GM19452 (cell line): ENCODE measurements around the gene HKDC1.
A peak's percentile ranks its signal among the peaks of the same experiment; 100 is the strongest.

Experiments
- ATAC-seq: cut with Tn5 transposase; IDR thresholded peaks from one replicate; pipeline ENCODE4 v1.9.1; 2021; ENCODE audit not compliant: unreplicated experiment

Gene HKDC1

DNA sequence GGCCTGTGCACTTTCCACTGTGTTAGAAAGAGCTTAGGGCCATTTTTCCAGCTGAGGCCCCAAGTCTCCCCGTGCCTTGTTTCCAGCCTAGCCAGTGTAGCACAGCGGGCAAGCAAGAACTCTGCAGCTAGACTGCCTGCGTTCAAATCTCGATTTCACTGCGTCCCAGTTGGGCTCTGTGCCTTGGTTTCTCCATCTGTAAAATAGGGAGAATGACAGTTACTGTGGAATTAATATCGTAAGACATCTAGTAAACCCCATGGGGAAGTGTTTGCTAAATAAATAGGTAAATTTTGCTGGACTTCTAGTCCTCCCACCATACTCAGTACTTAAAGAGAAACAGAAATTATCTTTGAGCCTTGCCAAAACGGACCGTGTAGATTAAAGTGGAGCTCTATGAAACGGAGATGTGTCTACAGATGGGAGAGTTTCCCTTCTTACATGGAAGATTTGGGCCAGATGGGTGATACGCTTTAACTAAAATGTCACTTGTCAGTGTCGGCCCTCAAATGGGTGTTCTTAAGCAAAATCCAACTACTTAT, 3.5 kb upstream of the HKDC1 start:
- ATAC-seq: no peak

DNA sequence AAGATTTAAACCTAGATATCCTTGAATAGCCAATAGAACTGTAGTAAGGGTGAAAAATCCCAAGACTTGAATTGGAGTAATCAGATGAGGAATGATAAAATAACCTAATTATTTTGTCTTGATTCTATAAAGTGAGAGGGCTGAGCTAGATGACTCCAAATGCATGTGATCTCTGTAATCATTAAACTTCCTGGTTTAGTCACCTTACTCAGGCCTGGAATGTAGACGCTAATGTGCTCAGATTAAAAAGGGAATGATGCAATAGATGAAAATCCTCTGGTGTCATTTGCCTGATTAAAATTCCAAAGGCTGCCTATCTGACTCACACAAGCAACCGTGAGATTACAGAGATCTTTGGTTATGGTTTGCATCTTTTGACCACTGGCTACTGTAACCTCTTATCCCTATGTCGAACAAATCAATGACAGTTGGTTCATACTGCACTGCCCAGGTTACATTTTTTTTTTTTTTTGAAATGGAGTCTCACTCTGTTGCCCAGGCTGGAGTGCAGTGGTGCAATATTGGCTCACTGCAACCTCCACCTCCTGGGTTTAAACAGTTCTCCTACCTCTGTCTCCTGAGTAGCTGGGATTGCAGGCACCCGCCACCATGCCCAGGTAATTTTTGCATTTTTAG, 2.9 kb upstream of the HKDC1 start:
- ATAC-seq: no peak

DNA sequence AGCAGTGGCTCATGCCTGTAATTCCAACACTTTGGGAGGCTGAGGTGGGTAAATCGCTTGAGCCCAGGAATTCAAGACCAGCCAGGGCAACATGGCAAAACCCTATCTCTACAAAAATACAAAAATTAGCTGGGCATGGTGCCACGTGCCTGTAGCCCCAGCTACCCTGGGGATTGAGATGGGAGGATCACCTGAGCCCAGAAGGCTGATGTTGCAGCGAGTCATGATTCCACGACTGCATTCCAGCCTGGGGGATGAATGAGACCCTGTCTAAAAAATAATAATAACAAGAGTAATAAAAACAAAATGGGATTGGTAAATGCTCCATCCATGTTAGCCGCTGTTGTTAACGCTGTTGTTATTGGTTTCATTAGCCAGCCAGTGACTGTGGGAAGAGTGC, 1.3 kb upstream of the HKDC1 start:
- ATAC-seq: no peak

DNA sequence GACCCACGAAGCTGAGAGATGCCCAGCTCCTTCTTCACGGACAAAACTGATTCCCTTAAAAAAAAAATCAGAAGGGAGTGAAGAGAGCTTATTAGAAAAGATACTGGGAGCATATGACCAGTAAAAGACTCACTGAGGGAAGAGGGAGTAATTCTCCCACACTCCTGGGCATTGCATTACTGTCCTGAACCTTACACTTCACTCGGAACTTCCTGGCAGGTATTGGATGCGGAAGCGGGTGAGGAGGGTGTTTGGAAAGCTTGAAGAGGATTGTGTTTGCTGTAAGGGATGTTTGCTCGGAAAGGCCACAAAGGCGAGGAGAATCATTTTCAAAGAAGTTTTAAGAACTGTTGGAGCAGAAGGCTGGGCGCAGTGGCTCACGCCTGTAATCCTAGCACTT, 375 bp downstream of the HKDC1 start:
- no peak for ATAC-seq

DNA sequence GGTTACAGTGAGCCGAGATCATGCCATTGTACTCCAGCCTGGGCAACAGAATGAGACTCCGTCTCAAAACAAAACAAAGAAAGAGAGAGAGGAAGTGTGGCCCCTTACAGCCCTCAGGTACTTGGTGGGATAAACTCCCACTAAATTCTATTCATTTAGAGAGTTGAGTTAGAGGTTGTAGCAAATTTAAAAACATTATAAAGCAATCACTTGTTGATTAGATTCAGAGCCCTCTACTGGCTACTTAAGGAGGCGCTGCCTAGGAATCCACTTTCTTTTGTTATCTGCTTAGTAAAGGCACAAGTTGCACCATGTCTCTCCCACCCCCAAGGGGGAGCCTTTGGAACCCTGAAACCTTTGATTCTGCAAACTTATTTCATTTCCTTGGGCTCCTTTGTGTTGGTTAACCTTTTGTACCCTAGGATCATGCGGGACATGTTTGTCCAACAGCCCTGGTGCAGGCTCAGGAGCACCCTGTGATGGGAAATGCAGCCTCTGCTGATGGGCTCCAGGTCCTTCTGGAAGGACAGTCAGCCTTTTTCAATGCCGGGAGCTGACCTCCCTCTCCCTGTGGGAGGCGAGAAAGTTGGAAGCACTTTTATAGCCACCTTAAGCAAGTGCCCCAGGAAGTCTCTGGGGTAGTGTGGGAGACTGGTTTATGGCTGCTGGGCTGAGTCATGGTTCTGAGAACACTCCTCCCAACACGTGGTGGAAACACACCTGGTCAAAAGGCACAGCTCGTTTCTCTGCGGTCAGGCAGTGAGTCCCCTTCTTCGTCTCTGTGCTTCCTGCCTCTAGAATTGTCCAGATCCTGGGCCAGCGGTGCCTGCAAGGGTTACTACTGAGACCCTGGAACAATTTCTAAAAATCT, 2.3 kb downstream of the HKDC1 start:
- peak; percentile 94 for ATAC-seq

DNA sequence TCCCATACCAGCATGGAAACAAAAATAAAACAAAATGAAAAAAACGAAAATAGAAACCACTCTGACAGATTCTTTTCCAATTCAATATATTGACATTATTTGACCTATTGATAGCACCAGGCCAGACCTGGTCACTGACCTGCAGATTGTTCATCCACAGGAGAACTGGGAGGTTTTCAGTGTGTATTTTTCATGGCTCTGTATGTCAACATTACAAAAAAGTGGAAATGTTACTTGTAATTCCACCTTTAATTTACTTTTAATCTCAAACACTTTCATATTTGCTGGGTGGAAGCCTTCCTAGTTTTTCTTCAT, 2.9 kb downstream of the HKDC1 start:
- ATAC-seq: peak; percentile 24

DNA sequence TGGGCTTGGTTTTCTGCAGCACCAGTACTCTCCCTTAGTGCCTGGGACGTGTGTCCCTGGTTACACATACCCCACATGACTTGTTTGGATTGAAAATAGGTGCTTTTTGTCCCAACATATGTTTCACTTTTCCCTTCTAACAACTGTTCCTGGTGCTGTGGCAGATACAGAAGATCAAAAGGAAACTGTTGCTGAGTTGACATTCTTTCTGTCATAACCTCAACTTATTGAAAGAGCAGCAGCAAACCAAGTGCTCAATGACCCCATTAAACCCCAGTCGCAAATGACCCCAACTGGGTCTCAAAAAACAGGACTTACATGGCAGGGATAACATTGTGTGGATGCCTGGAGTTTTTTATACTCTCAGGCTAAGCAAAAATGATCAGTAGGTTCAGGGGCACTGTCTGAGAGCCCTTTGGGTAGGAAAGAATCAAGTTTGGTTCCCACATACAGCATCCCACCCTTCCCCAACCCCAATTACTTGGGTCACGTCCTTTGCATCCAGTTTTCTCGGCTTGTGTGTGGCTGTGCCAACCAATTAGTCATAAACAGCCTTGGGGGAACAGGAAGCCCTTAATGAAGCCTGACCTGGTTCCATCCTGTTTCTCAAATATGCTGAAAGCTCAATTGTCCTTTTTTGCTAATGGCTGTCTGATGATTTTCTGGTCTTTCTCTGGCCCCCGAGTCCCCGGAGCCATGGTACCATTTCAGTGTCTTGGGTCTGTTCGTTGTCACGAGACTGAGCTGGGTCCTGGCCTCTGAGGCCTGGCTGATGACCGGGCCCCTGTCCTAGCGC, 4.9 kb downstream of the HKDC1 start:
- ATAC-seq: no peak

DNA sequence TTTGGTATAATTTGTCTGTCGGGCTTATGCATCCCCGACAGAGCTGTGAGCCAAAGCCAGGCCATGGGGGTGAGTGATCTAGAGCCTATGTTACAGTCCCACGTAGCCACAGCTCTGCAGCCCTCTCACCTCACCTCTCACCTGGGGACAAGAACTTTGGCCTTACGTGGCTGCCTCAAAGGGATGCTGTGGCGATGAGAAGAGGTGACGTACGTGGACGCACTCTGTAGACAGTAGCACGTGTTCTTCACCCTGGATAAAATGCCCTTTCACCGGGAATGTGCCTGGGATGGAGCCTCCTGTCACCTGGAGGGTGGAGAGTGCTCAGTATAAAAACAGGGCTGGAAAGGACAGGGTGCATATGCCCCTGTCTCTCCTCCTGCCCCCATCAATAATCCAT, 5.5 kb downstream of the HKDC1 start:
- no peak for ATAC-seq

DNA sequence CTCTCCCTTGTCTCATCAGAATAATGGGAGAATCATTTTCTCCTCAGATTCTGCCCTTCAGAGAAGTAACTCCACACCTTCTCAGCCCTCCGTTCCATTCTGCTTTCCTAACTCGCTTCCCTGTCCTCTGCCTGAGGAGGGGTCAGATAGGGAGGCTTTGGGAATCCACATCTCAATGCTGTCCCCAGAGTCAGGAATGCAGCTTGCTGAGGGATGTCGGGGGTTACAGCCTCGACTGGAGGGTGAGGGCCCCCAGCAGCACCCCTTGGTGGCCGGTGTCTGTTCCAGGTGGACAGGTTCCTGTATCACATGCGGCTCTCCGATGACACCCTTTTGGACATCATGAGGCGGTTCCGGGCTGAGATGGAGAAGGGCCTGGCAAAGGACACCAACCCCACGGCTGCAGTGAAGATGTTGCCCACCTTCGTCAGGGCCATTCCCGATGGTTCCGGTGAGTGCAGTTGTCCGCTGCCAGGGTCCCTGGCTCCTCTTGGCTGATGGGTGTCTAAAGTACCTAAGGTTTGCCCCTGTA, 6.9 kb downstream of the HKDC1 start:
- no peak for ATAC-seq

DNA sequence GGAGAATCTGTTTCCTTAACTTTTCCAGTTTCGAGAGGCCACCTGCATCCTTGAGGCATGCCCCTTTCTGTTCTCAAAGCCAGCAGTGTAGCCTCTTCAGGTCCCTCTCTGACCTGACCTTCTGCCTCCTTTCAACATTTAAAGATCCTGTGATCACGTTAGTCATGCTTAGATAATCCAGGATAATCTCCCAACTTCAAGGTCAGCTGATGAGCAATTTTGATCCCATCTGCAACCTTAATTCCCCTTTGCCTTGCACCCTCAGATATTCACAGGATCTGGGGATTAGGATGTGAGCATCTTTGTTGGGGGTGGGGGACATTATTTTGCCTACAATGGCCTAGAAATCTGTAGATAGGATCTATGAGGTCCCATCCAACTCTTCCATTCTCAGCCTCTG, 8.0 kb downstream of the HKDC1 start:
- no peak for ATAC-seq

DNA sequence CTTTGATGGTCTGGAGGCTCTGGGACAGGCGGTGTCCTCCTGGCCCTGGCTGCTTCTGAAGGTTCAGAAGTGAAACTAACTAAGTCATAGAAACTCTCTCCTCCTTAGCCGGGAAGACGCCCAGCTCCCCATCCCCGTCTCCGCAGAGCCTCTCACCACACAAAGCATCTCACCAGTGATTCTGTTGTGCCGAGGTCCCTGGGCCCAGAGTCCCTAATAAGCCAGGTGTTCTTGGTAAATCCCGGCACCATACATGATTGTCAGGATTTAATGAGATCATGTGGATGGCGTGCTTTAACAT, 9.4 kb downstream of the HKDC1 start:
- no peak for ATAC-seq

DNA sequence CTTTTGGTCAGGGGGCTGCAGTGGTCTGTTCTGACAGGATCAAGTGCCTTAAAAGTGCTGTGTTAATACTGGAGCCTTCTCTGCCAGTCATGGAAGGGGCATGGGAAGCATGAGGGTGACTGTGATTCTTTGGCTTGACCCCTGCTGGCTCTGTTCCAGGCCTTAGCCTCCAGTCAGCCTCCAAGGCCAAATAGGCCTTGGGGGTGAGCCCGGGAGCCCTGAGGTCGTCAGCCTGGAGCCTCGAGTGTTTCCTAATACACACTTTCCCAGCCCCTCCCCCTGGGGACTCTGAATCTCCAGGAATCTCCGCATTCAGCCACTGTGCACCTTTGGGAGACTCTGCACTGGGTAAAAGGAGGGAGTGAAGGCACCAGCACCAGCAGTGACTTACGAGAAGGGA, 10.0 kb downstream of the HKDC1 start:
- ATAC-seq: no peak

DNA sequence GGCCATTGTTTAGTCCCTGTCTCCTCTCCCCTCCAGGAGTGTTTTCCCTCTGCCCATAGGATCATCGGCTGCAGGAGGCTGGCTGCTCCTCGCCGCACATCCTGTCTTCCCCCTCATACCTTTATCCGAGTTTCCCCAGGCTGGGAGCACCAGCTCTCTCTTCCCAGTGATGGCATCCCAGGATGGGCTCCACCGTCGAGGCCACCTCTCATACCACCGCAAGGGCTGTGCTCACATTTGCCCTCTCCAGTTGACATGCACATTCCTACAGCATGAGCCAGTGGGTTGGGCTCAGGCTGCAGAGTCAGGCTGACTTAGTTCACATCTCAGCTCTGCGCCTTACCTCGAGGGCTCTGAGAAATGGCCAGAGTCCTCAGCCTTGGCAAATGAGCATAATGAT, 12.1 kb downstream of the HKDC1 start:
- no peak for ATAC-seq

DNA sequence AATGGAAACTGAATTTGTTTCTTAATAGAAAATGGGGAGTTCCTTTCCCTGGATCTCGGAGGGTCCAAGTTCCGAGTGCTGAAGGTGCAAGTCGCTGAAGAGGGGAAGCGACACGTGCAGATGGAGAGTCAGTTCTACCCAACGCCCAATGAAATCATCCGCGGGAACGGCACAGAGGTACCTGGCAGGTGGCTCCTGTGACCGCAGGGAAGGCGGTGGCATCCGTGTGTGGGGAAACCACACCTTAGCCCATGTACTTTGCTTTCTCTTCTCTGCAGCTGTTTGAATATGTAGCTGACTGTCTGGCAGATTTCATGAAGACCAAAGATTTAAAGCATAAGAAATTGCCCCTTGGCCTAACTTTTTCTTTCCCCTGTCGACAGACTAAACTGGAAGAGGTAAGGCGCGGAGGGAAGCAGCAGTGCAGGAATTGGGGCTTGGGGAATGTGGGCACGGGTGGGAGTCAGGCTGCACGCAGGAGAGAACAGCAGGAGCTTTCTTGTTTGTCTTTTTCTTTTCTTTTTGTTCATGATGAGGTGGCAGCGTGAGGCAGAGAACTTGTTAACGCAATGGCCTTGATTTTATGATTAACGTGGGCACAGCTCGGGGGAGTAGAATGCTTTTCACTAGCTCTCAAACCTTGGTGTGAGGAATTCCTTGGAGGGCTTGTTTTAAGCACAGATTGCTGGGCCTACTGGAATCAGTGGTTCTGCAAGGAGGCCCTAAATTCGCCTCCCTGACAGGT, 12.8 kb downstream of the HKDC1 start:
- ATAC-seq: no peak

DNA sequence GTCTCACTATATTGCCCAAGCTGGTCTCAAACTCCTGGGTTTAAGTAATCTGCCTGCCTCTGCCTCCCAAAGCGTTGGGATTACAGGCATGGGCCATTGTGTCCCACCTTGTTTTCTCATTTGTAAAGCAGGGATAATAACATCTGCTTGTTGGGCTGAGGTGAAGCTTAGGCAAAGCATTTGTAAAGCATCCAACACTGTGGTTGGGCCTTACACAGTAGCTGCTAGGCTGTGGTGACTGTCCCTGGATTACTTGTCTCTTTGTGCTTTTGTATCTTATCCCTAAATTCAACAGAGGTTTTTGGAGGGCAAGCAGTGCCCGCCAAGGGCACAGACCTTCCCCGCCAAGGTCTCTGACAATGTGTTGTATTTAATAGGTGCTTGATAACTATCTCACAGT, 14.3 kb downstream of the HKDC1 start:
- no peak for ATAC-seq

DNA sequence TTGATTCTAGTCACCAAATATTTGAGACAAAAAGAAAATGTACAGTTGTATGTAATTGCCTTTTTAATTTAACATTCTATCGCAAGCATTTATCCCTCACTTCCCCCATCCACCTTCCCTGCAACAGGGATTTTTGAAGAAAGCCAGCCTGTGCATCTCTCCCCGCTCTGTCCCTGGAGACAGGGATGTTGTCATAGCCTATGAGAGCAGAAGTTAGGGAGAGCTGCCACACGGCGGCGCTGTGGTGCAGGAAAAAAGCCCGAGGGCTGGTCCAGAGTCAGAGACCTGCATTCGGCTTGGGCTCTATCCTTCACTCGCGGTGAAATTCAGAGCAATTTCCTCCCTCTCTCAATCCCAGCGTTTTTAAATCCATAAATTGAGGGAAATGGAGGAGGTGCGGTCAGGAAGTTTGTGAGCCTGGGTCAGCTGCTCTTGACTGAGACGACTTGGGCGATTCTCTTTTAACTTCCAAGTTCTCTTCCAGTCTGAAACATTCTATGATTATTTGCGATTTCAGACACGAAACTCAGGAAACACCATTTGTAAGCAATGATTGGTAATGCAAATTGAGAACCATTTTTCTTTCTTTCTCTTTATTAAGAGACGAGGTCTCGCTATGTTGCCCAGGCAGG, 17.5 kb downstream of the HKDC1 start:
- peak; percentile 97 for ATAC-seq

DNA sequence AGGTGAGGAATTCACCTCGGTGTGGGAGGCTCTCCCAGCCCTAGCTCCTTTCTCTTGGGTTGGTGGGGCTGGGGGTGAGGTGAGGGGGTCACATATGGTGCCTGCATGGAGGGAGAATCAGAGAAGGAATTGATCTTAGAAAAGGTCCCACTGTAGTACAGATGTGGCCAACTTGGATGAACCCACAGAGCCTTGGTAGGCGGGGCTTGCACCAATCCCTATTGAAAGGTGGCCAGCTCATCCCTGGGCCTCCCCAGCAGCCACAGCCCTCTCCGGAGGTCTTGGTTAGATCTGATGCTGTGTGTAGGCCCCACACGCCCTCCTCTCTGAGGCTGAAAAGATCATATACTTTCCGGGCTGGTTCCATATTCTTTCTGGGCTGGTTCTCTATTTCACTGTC, 19.0 kb downstream of the HKDC1 start:
- ATAC-seq: no peak

DNA sequence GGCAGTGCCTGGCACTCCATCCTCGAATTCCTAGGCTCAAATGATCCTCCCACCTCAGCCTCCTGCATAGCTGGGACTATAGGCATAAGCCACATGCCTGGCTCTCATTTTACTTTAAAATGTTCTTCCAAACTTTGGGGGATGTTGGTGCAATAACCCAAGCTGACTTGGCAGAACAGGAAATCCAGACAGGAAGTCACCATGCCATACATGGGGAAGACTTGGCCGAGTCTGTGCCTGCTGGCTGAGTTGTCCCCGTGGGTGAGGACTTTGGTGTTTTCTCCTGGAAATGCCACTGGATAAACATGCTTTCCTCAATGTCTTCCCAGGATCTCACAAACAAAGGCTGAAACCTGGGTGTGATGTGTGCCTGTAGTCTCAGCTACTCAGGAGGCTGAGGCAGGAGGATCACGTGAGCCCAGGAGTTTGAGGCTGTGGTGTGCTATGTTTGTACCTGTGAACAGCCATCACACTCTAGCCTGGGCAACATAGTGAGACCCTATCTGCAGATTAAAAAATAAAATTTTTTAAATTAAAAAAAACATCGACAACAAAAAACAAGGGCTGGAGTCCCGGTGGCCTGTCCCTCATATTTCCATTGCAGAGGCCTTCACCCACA, 19.8 kb downstream of the HKDC1 start:
- ATAC-seq: no peak

DNA sequence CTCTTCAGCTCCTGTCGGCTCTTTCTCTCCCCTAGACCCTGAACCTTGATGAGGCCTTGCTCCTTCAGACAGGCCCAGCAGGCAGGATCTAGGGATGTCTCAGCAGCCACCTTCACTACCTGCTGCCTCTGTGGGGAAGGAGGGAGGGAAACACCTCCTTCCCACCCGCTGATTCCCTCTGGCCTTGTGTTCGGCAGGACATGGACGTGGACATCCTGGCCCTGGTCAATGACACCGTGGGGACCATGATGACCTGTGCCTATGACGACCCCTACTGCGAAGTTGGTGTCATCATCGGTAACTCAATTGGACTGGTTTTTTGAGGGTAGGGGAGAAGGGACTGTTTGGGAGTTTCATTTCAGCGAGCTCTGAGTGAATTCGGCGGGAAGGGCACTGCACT, 20.3 kb downstream of the HKDC1 start:
- no peak for ATAC-seq

DNA sequence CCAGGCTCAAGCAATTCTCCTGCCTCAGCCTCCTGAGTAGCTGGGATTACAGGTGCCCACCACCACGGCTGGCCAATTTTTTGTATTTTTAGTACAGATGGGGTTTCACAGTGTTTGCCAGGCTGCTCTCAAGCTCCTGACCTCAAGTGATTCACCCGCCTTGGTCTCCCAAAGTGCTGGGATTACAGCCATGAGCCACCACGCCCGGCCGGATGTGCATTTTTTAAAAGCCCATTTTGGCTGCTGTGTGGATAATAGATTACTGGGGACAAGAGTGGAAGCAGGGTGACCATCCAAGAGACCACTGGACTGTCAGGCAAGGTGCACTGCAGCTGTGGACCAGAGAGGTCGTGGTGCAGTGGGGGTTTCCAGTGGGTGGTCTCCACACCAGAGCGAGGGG, 21.4 kb downstream of the HKDC1 start:
- ATAC-seq: no peak
